CD4-positive, alpha-beta memory T cell (primary cell): ENCODE data around the gene TNNI2. TPM values are rescaled to one million over a fixed set of nuclear protein-coding genes. Genes with fewer than 3 reads are reported as not detected.

ENCODE experiments used
- CTCF ChIA-PET: fragments of 350-600 bp; sonication (Branson Sonifier 250); formaldehyde crosslinking; loops from one replicate; lab custom pipeline; 2021; ENCODE audit warnings: inconsistent platforms; ENCODE audit not compliant: partially characterized antibody; lab: Charles Lee
- POLR2A ChIA-PET: fragments of 350-600 bp; sonication (Branson Sonifier 250); formaldehyde crosslinking; loops from one replicate; lab custom pipeline; 2021; ENCODE audit not compliant: partially characterized antibody; lab: Charles Lee
- DNase-seq, 5 donors: peaks; one replicate each; pipeline versions ENCODE4 v3.0.0 to v3.0.0-alpha.2; 2020 to 2022; ENCODE audit warnings: mixed read lengths in 1 of 5
- H3K27ac ChIP-seq: one replicate; pipeline ENCODE4 v1.7.0; 2013; ENCODE audit warnings: low read depth, low read length
- H3K27me3 ChIP-seq: 2 replicates; pipeline ENCODE4 v1.7.0; 2013; ENCODE audit warnings: mild to moderate bottlenecking, low read length, moderate library complexity; ENCODE audit not compliant: insufficient read depth
- H3K36me3 ChIP-seq: 2 replicates; pipeline ENCODE4 v1.7.0; 2013; ENCODE audit warnings: mild to moderate bottlenecking, low read length, moderate library complexity; ENCODE audit not compliant: insufficient read depth
- H3K4me1 ChIP-seq: 2 replicates; pipeline ENCODE4 v1.7.0; 2013; ENCODE audit warnings: mild to moderate bottlenecking, low read length, moderate library complexity; ENCODE audit not compliant: insufficient read depth
- H3K4me3 ChIP-seq, 2 donors: one replicate each; pipeline ENCODE4 v1.7.0; 2013; ENCODE audit warnings: low read length in 2 of 2, mild to moderate bottlenecking in 1 of 2
- H3K9me3 ChIP-seq, 2 donors: one replicate each; pipeline ENCODE4 v1.7.0; 2013; ENCODE audit warnings: low read length in 2 of 2, control low read depth in 1 of 2; ENCODE audit not compliant: control insufficient read depth in 1 of 2
- H3K27ac Mint-ChIP-seq, 7 donors: one replicate each; pipeline ENCODE4 v1.8.0; 2020 to 2021; ENCODE audit warnings: mixed read lengths in 7 of 7, mild to moderate bottlenecking in 6 of 7, inconsistent platforms in 3 of 7, moderate library complexity in 3 of 7
- H3K27me3 Mint-ChIP-seq, 2 donors: one replicate each; pipeline ENCODE4 v1.8.0; 2020 to 2021; ENCODE audit warnings: mixed read lengths in 2 of 2
- H3K36me3 Mint-ChIP-seq, 2 donors: one replicate each; pipeline ENCODE4 v1.8.0; 2020 to 2021; ENCODE audit warnings: mixed read lengths in 2 of 2, inconsistent platforms in 1 of 2, mild to moderate bottlenecking in 1 of 2
- H3K4me1 Mint-ChIP-seq, 4 donors: one replicate each; pipeline ENCODE4 v1.8.0; 2020 to 2021; ENCODE audit warnings: mixed read lengths in 4 of 4, mild to moderate bottlenecking in 1 of 4
- H3K4me3 Mint-ChIP-seq, 8 donors: one replicate each; pipeline ENCODE4 v1.8.0; 2020 to 2021; ENCODE audit warnings: mixed read lengths in 8 of 8, mild to moderate bottlenecking in 7 of 8, moderate library complexity in 6 of 8, inconsistent platforms in 3 of 8
- H3K9me3 Mint-ChIP-seq, 8 donors: one replicate each; pipeline ENCODE4 v1.8.0; 2020 to 2021; ENCODE audit warnings: mixed read lengths in 8 of 8, mild to moderate bottlenecking in 5 of 8, inconsistent platforms in 3 of 8, moderate library complexity in 1 of 8
- intact Hi-C: fragments of 100-400 bp; cut with micrococcal nuclease; formaldehyde crosslinking; loops from one replicate; pipeline ENCODE4 v1.15.1; 2023
- microRNA-seq: library from miRNA; unstranded; fragments of <30 nt; microRNA quantifications from one replicate; pipeline ENCODE4 v1.2.0, GENCODE V29; 2021; ENCODE audit warnings: borderline replicate concordance, borderline number of aligned reads, borderline microRNAs expressed, mixed read lengths
- polyA plus RNA-seq, 2 donors: library from polyadenylated mRNA; unstranded; fragments of 300-500 nt; fragmentation: Illumina TruSeq; gene quantifications; one replicate each; pipeline ENCODE4 v1.2.3, GENCODE V29; 2021
- total RNA-seq, 2 experiments: library from RNA; stranded (reverse); gene quantifications; one replicate each; pipeline ENCODE4 v1.2.3, GENCODE V29; 2021

The TNNI2 gene
- total and polyA plus RNA-seq, 4 experiments from 2014 or later = not detected

DNA sequence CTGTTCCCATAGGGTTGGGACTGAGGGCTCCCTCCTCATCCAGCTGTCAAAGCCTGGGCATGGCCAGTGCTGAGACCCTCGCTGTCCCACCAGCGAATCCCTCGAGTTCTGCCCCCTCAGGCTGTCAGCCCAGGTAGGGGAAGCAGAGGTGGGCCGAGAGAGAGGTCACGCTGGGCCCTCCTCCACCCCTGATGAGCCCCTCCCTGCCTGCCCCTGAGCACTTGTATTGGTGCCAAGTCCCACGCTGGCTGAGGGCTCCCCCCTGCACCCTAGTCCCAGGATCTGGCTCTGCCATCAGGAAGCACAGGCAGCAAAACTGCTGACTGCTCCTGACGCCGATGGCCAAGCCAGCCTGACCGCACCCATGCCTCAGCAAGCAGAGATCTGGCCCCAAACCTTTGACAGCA is 49.6 kb downstream of the TNNI2 start:
- H3K27ac Mint-ChIP-seq = peak overlapping the region; percentile 57 to 94 (median 88)
- Histone ChIP-seq H3K4me1 (peaks cover 47% of the 10 kb centered on the region), H3K27ac (peak overlapping the region; percentile 53), H3K9me3 (no peaks in the 10 kb centered on the region), H3K4me3 (no peak overlapping the region), H3K27me3 (no peaks in the 10 kb centered on the region), H3K36me3 (peaks cover 40% of the 10 kb centered on the region)
- H3K9me3 Mint-ChIP-seq = no peaks in the 10 kb centered on the region
- intact Hi-C loops = loop anchor here (10.0 kb wide), 1 partner anchor 194 kb away; the partner anchor contains the start of gene KRTAP5-6
- H3K36me3 Mint-ChIP-seq = peaks cover 4 to 13% of the 10 kb centered on the region in 2 donors
- H3K4me1 Mint-ChIP-seq = peaks cover 19 to 39% (median 29%) of the 10 kb centered on the region in 4 donors
- H3K27me3 Mint-ChIP-seq = no peaks in the 10 kb centered on the region
- DNase-seq = no peak
- ChIA-PET CTCF (interaction anchor here (1.0 to 1.2 kb wide), 2 partner anchors 35 to 55 kb away, joined by 3 to 4 read pairs; partner anchors contain the start of gene LSP1), POLR2A (interaction anchor here (0.6 to 5.7 kb wide), 9 partner anchors 12 to 131 kb away, joined by 3 to 116 read pairs (median 11); partner anchors contain the start of genes LSP1, MRPL23 and TNNI2)
- H3K4me3 Mint-ChIP-seq = peak overlapping the region in 7 of 8 donors; percentile 14 to 84 (median 65)

DNA sequence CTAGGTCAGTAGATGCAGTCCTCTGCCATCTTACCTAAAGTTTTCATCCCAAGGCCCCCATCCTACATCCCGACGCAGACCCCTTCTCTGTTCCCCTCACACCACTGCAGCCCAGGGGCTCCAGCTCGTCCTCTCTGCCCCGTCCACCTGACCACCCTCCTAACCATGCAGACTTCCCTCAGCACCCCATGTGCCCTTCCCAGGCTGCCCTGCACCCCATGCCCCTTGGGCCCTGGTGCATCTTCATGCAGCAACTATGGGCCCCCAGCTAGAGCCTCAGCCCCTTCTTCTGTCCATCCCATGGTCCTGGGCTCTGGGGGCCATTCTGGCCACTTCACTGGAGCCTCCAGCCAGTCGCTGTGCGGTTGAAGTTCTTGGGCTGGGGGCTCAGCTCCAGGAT is 50.0 kb downstream of the TNNI2 start:
- H3K36me3 Mint-ChIP-seq = peaks cover 4 to 13% of the 10 kb centered on the region in 2 donors
- H3K27me3 Mint-ChIP-seq = no peaks in the 10 kb centered on the region
- Histone ChIP-seq H3K27me3 (no peaks in the 10 kb centered on the region), H3K4me3 (no peak overlapping the region), H3K9me3 (no peaks in the 10 kb centered on the region), H3K27ac (peak overlapping the region; percentile 53), H3K4me1 (peaks cover 47% of the 10 kb centered on the region), H3K36me3 (peaks cover 35% of the 10 kb centered on the region)
- ChIA-PET POLR2A (interaction anchor here (0.6 to 5.7 kb wide), 9 partner anchors 12 to 131 kb away, joined by 3 to 116 read pairs (median 11); partner anchors contain the start of genes LSP1, MRPL23 and TNNI2), CTCF (interaction anchor here (1.0 to 1.7 kb wide), 2 partner anchors 33 to 36 kb away, joined by 3 to 4 read pairs; partner anchors contain the start of gene LSP1)
- H3K4me1 Mint-ChIP-seq = peaks cover 23 to 43% (median 32%) of the 10 kb centered on the region in 4 donors
- intact Hi-C loops = loop anchor here (1.0 to 10.0 kb wide), 2 partner anchors 38 to 194 kb away; partner anchors contain the start of gene KRTAP5-6
- DNase-seq = peak in 1 of 5 donors; percentile 20
- peak overlapping the region; percentile 57 to 94 (median 88) for H3K27ac Mint-ChIP-seq
- H3K9me3 Mint-ChIP-seq = peaks cover 0 to 3% (median 0%) of the 10 kb centered on the region in 8 donors
- H3K4me3 Mint-ChIP-seq = peak overlapping the region; percentile 14 to 84 (median 63)

DNA sequence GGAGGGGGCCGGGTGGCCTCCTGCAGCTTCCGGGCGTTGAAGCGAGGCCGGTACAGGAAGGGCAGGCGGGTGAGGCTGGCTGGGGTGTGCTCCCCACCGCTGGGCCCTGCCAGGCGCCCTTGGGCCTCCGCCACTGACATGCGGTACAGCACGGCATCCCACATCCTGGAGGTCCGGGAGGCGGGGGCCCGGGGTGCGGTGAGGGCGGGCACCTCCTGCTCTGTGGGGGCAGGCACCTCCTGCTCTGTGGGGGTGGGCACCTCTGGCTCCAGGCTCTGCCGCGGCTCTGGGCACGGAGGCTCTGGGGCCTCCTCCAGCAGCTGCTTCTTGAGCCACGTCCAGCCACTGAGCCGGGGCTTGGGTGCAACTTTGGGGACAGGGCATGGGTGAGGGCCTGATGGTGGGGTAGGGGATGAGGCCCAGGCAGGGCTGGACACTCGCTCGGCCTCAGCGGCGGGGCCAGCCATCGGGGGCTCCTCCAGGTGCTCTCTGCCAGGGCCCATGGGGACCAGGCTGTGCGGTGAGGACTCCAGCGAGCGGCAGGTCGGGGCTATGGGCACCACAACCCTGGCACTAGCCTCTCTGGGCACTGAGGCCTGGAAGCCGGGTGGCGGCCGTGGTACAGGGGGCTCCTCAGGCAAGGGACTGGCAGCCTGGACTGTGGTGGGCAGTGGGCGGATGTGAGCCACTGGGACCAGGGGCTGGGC is 50.6 kb downstream of the TNNI2 start:
- POLR2A ChIA-PET = interaction anchor here (0.6 to 5.7 kb wide), 12 partner anchors 8 to 262 kb away, joined by 3 to 116 read pairs (median 7); partner anchors contain the start of genes LSP1, MRPL23, TNNI2 and TNNT3
- H3K4me1 Mint-ChIP-seq = peaks cover 23 to 44% (median 32%) of the 10 kb centered on the region in 4 donors
- H3K27me3 Mint-ChIP-seq = no peaks in the 10 kb centered on the region
- H3K36me3 Mint-ChIP-seq = peaks cover 4 to 13% of the 10 kb centered on the region in 2 donors
- Histone ChIP-seq H3K9me3 (no peaks in the 10 kb centered on the region), H3K36me3 (peaks cover 30% of the 10 kb centered on the region), H3K27ac (peak overlapping the region; percentile 53), H3K27me3 (no peaks in the 10 kb centered on the region), H3K4me3 (peak overlapping the region in 1 of 2 donors; percentile 39), H3K4me1 (peaks cover 47% of the 10 kb centered on the region)
- H3K4me3 Mint-ChIP-seq = peak overlapping the region; percentile 14 to 84 (median 70)
- intact Hi-C loops = loop anchor here (1.0 to 10.0 kb wide), 2 partner anchors 38 to 195 kb away; partner anchors contain the start of gene KRTAP5-6
- peaks cover 0 to 3% (median 0%) of the 10 kb centered on the region in 8 donors for H3K9me3 Mint-ChIP-seq
- CTCF ChIA-PET = interaction anchor here (1.7 kb wide), 1 partner anchor 33 kb away, joined by 4 read pairs; no protein-coding TSS in a partner anchor
- peak overlapping the region; percentile 17 to 94 (median 88) for H3K27ac Mint-ChIP-seq
- peak; percentile 83 to 85 (median 84) for DNase-seq

DNA sequence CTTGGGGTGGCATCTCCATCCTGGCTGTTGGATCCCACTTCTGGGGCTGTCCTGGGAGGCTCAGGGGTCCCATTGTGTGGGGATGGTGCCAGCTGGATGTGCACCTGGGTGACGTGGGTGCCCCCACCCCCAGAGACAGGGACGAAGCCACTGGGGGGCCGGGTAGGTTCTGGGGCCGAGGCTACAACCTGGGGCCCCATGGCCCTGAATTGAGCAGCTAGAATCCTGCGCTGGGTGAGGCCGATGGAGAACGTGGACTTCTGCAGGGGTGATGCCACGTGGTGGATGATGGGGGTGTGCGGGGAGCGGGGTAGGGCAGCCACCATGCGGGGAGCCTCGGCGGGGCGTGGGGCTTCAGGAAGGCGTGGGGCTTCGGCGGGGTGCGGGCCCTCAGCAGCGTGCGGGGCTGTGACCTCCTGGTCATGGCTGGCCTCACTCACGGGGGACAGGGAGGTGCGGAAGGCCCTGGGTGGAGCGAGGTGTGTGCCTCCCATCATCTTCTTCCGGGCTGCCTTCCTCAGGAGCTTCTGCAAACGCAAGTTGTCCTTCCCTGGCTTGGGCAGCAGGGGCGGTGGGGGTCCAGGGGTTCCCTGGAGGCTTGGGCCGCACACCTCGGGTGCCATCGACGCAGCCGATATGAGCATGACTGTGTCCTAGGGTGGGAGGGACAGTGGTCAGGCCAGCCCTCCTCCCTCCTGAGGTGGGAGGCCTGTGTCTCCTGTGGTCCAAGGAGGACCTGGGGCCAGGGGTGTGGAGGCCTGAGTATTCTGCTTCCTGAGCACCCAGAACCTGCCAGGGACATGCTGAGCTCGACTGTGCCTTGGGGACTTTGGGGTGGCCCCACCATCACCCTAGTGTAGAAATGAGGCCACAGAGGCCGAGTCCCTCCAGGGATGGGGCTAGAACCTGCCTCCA is 51.4 kb downstream of the TNNI2 start:
- H3K4me3 Mint-ChIP-seq = peak overlapping the region; percentile 17 to 74 (median 37)
- peaks cover 23 to 44% (median 32%) of the 10 kb centered on the region in 4 donors for H3K4me1 Mint-ChIP-seq
- no peaks in the 10 kb centered on the region for H3K27me3 Mint-ChIP-seq
- CTCF ChIA-PET = interaction anchor here (1.0 to 2.3 kb wide), 3 partner anchors 27 to 58 kb away, joined by 3 to 7 read pairs (median 4); no protein-coding TSS in a partner anchor
- intact Hi-C loops = loop anchor here (1.0 to 10.0 kb wide), 2 partner anchors 39 to 195 kb away; partner anchors contain the start of gene KRTAP5-6
- no peak for DNase-seq
- peak overlapping the region in 4 of 7 donors; percentile 48 to 74 (median 60) for H3K27ac Mint-ChIP-seq
- Histone ChIP-seq H3K4me3 (no peak overlapping the region), H3K36me3 (peaks cover 22% of the 10 kb centered on the region), H3K27me3 (no peaks in the 10 kb centered on the region), H3K27ac (peak overlapping the region; percentile 53), H3K4me1 (peaks cover 47% of the 10 kb centered on the region), H3K9me3 (no peaks in the 10 kb centered on the region)
- H3K36me3 Mint-ChIP-seq = peaks cover 4 to 13% of the 10 kb centered on the region in 2 donors
- POLR2A ChIA-PET = interaction anchor here (1.3 to 5.7 kb wide), 12 partner anchors 8 to 262 kb away, joined by 3 to 116 read pairs (median 7); partner anchors contain the start of genes LSP1 and TNNT3
- peaks cover 0 to 3% (median 0%) of the 10 kb centered on the region in 8 donors for H3K9me3 Mint-ChIP-seq

Small RNA genes within 50 kb of the gene (microRNA-seq; reads per million reads assigned to microRNA genes)
- gene MIR4298 = not detected
- gene MIR7847 = not detected

Other genes starting within 250 kb of the TNNI2 start
- gene KRTAP5-2, start 240.7 kb upstream of the TNNI2 start, total RNA-seq = not detected
- not detected for gene KRTAP5-2, start 240.7 kb upstream of the TNNI2 start, polyA plus RNA-seq
- gene KRTAP5-3, start 230.5 kb upstream of the TNNI2 start, total RNA-seq = not detected
- not detected for gene KRTAP5-3, start 230.5 kb upstream of the TNNI2 start, polyA plus RNA-seq
- gene KRTAP5-4, start 216.8 kb upstream of the TNNI2 start, total RNA-seq = not detected
- not detected for gene KRTAP5-4, start 216.8 kb upstream of the TNNI2 start, polyA plus RNA-seq
- gene KRTAP5-5, start 209.2 kb upstream of the TNNI2 start, total RNA-seq = not detected
- not detected for gene KRTAP5-5, start 209.2 kb upstream of the TNNI2 start, polyA plus RNA-seq
- gene KRTAP5-6, start 141.8 kb upstream of the TNNI2 start, total RNA-seq = not detected
- not detected for gene KRTAP5-6, start 141.8 kb upstream of the TNNI2 start, polyA plus RNA-seq
- gene IFITM10, start 88.4 kb upstream of the TNNI2 start, total RNA-seq = 1 to 10 TPM; 1.6 to 1.8 TPM
- gene IFITM10, start 88.4 kb upstream of the TNNI2 start, polyA plus RNA-seq = not detected
- 100 to 1,000 TPM; 206 to 214 TPM for gene CTSD, start 75.1 kb upstream of the TNNI2 start, total RNA-seq
- 100 to 1,000 TPM; 122 to 137 TPM for gene CTSD, start 75.1 kb upstream of the TNNI2 start, polyA plus RNA-seq
- gene SYT8, start 4.0 kb upstream of the TNNI2 start, total RNA-seq = not detected
- gene SYT8, start 4.0 kb upstream of the TNNI2 start, polyA plus RNA-seq = not detected
- 100 to 1,000 TPM; 324 to 327 TPM for gene LSP1, start 14.1 kb downstream of the TNNI2 start, total RNA-seq
- 100 to 1,000 TPM; 253 to 435 TPM for gene LSP1, start 14.1 kb downstream of the TNNI2 start, polyA plus RNA-seq
- gene PRR33, start 52.9 kb downstream of the TNNI2 start, total RNA-seq = not detected
- gene PRR33, start 52.9 kb downstream of the TNNI2 start, polyA plus RNA-seq = under 1 TPM in 1 of 2 donors, not detected in 1; 0.18 TPM
- 10 to 100 TPM in 1 of 2 experiments, 1 to 10 TPM in 1; 9.3 to 10.5 TPM for gene TNNT3, start 80.7 kb downstream of the TNNI2 start, total RNA-seq
- gene TNNT3, start 80.7 kb downstream of the TNNI2 start, polyA plus RNA-seq = not detected
- 10 to 100 TPM; 43.9 to 51.0 TPM for gene MRPL23, start 108.4 kb downstream of the TNNI2 start, total RNA-seq
- 10 to 100 TPM; 15.2 to 45.8 TPM for gene MRPL23, start 108.4 kb downstream of the TNNI2 start, polyA plus RNA-seq
- gene H19, start 158.9 kb downstream of the TNNI2 start, total RNA-seq = not detected
- gene H19, start 158.9 kb downstream of the TNNI2 start, polyA plus RNA-seq = not detected